NT2/D1 (cell line): Measurements from ENCODE around the gene HNRNPM.

Experiments used
- DNase-seq: peaks from one replicate; pipeline ENCODE4 v3.0.0-alpha.2; 2011; ENCODE audit warnings: low read depth, low spot score
- H3K27me3 ChIP-seq: 2 replicates; pipeline ENCODE4 v1.6.0; 2011; ENCODE audit warnings: mild to moderate bottlenecking; ENCODE audit not compliant: insufficient read length, insufficient read depth
- H3K36me3 ChIP-seq: 2 replicates; pipeline ENCODE4 v1.6.1; 2011; ENCODE audit warnings: mild to moderate bottlenecking, low read length, mixed read lengths; ENCODE audit not compliant: insufficient read depth, insufficient read length
- H3K4me1 ChIP-seq: 2 replicates; pipeline ENCODE4 v1.5.1; 2011; ENCODE audit not compliant: insufficient read depth, insufficient read length
- H3K4me3 ChIP-seq: 2 replicates; pipeline ENCODE4 v1.5.1; 2011; ENCODE audit warnings: low read depth; ENCODE audit not compliant: insufficient read length
- H3K9ac ChIP-seq: 2 replicates; pipeline ENCODE4 v1.6.0; 2011; ENCODE audit warnings: low read depth; ENCODE audit not compliant: insufficient read length
- H3K9me3 ChIP-seq: 2 replicates; pipeline ENCODE4 v1.5.1; 2011; ENCODE audit warnings: mild to moderate bottlenecking, low read length; ENCODE audit not compliant: insufficient read depth
- SUZ12 ChIP-seq: IDR thresholded peaks from 2 replicates; pipeline ENCODE4 v1.6.1; 2011; ENCODE audit not compliant: insufficient read length, insufficient read depth; ENCODE audit errors: extremely low read depth
- YY1 ChIP-seq: IDR thresholded peaks from 2 replicates; pipeline ENCODE4 v1.6.1; 2011; ENCODE audit not compliant: insufficient read length, insufficient read depth
- ZNF274 ChIP-seq: IDR thresholded peaks from 2 replicates; pipeline ENCODE4 v1.6.1; 2011; ENCODE audit warnings: mild to moderate bottlenecking, low read depth, low read length

HNRNPM gene

DNA sequence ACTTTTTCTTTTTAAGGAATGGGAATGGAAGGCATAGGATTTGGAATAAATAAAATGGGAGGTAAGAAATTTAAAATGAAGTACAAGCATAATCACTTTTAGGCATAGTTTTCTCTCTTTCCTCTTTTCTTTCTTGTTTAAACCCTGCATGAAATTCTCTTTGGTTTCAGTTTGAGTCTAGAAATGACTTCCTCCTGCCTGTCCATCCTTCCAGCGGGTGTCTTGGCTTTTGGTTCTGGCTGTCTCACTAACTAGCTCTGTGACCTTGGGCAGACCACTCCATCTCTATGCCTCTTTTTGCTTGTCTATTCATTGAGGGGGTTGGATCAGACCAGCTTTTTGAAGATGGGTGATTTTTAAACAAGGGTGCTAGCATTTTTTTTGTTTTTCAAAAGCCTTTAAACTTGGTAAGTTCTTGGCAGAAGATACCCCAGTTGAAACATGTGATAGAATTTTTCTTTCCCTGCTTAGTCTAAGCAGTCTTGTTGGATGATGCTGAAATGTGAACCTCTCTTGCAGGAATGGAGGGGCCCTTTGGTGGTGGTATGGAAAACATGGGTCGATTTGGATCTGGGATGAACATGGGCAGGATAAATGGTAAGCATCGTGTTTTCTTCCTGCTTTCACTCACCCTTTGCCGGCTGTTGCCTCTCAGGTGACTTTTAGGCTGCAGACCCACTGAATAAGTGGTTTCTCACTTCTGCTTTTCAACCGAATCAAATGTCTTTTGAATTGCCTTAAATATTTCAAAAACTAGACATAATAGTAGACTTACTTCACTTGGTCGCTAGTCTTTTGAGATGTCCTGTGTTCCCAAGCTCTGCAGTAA is 29.1 kb downstream of the HNRNPM start:
- Histone ChIP-seq H3K36me3 (peaks cover 97% of the 10 kb centered on the region), H3K27me3 (no peaks in the 10 kb centered on the region), H3K4me3 (no peak overlapping the region), H3K4me1 (peaks cover 4% of the 10 kb centered on the region), H3K9ac (no peak overlapping the region), H3K9me3 (no peaks in the 10 kb centered on the region)
- DNase-seq = no peak
- no peak for TF ChIP-seq SUZ12
- no peak for TF ChIP-seq YY1
- no peak for TF ChIP-seq ZNF274

DNA sequence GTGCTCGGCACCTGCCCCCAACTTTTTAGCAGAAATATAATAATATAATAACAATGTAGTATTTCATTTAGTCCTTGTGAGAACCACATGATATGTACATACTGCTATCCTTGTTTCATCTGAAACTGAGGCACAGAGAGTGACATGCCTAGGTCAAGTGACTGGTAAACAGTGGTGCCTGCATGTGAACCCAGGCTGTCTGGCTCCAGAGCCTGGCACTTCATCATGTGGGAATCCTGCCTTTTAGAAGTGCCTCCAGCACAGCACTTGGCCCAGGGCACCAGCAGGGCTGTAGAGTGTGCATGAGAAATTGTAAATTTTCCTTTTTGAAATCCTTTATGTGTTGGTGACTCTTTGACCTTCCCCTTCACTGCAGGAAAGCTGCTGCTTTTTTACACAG is 30.2 kb downstream of the HNRNPM start:
- no peak for DNase-seq
- Histone ChIP-seq H3K27me3 (no peaks in the 10 kb centered on the region), H3K9me3 (no peaks in the 10 kb centered on the region), H3K4me1 (no peaks in the 10 kb centered on the region), H3K9ac (no peak overlapping the region), H3K36me3 (peaks cover 92% of the 10 kb centered on the region), H3K4me3 (no peak overlapping the region)
- TF ChIP-seq ZNF274 (no peak), SUZ12 (no peak), YY1 (no peak)

DNA sequence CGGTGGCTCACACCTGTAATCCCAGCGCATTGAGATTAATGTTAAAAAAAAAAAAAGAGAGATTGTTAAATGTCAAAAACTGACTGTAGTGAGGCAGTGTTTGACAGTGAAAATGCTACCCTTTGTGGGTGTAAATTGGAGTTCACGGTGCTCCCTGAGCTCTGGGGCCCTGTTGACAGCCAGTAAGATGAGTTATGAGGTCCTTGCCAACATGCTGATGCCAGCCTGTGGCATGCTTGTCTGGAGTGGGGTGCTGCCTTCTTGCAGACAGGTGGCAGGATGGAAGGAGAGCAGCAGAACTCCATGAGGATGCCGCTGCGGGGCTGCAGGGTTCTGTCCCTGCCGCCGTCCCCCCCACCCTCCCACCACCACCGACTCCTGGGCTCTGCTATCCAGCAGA is 31.7 kb downstream of the HNRNPM start:
- no peak for DNase-seq
- TF ChIP-seq SUZ12 (no peak), ZNF274 (no peak), YY1 (no peak)
- Histone ChIP-seq H3K4me3 (no peak overlapping the region), H3K9me3 (no peaks in the 10 kb centered on the region), H3K9ac (no peak overlapping the region), H3K4me1 (no peaks in the 10 kb centered on the region), H3K27me3 (no peaks in the 10 kb centered on the region), H3K36me3 (peaks cover 89% of the 10 kb centered on the region)

DNA sequence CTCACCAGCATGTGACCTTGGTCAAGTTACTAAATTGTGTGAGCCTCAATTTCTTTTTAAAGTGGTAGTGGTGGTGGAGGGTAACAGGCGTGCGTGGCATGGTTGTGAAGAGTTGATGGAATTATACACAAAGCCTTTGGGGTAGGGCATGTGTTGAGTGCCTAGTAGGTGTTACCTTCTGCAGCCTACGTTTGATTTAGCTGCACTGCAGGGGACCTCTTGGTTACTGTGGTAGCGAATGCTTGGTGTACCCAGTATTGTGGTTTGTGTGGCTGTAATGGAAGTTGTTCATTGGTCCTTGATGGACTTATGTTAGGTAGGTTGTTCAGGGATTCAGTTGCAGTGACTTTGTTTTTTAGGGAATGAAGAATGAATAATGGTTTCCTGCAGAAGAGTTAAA is 33.1 kb downstream of the HNRNPM start:
- no peaks in the 10 kb centered on the region for H3K27me3 ChIP-seq
- no peak overlapping the region for H3K4me3 ChIP-seq
- TF ChIP-seq ZNF274 (no peak), YY1 (no peak), SUZ12 (no peak)
- no peak for DNase-seq
- no peaks in the 10 kb centered on the region for H3K4me1 ChIP-seq
- H3K9me3 ChIP-seq = no peaks in the 10 kb centered on the region
- peaks cover 89% of the 10 kb centered on the region for H3K36me3 ChIP-seq
- no peak overlapping the region for H3K9ac ChIP-seq

DNA sequence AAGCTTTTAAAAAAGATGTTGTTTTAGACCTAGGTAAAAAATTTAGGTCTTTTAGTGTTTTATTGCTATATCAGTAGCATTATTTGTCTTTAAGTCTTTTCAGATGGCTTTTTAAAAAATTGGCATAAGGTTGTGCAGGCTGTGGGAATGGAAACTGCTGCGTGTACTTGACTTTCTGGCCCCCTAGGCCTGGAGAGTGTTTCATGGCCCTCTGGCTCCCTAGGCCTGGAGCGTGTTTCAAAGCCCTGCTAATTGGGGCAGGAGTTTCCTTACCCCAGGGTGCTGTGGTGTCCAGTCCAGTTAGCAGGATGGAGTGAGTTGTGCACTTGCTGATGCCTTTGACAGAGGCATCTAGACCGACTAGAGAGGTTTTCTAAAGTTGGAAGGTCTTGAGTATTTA is 33.8 kb downstream of the HNRNPM start:
- DNase-seq = no peak
- Histone ChIP-seq H3K9ac (no peak overlapping the region), H3K4me3 (no peak overlapping the region), H3K36me3 (peaks cover 89% of the 10 kb centered on the region), H3K27me3 (no peaks in the 10 kb centered on the region), H3K4me1 (no peaks in the 10 kb centered on the region), H3K9me3 (no peaks in the 10 kb centered on the region)
- TF ChIP-seq YY1 (no peak), SUZ12 (no peak), ZNF274 (no peak)

DNA sequence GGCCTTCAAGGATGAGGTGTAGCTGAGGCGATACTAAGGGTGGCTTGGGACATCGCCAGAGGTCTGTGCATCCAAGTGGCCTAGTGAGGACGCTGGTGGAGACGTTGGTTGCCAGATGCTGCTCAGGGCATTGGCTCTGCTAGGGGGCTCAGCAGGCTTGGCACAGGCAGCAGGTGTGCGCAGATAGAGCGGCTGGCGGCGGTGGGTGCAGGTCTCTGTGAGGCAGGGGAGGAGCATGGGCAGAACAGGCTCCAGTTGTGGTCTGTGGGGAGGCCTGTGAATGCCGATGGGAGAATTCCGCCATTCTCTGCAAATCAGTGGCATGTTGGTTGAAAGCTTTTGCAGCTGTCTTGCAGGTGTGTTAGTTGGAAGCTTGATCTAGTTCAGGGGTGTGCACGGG is 36.4 kb downstream of the HNRNPM start:
- H3K4me1 ChIP-seq = peaks cover 6% of the 10 kb centered on the region
- no peak for TF ChIP-seq YY1
- no peak for TF ChIP-seq SUZ12
- no peak for TF ChIP-seq ZNF274
- H3K9me3 ChIP-seq = no peaks in the 10 kb centered on the region
- DNase-seq = no peak
- H3K36me3 ChIP-seq = peaks cover 89% of the 10 kb centered on the region
- H3K9ac ChIP-seq = no peak overlapping the region
- no peak overlapping the region for H3K4me3 ChIP-seq
- no peaks in the 10 kb centered on the region for H3K27me3 ChIP-seq

DNA sequence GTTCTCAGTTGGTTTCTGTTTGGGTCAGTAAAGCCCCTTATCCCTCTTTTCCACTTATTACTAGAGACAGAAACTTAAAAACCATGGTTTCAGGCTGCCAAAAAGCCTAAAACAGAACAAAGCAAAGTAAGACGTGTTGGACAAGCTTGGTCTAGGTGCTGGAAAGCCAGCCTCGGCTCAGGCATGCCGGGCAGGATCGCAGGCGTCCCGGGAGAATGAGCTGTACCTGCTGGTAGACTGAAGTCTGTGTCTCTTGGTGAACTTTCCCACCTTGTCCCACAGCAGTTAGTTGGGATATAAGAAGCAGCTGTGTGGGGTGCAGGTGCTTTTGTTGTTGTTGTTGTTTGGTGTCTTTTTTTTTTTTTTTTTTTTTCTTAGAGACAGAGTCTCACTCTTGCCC is 36.8 kb downstream of the HNRNPM start:
- no peak for TF ChIP-seq YY1
- no peak for TF ChIP-seq ZNF274
- no peaks in the 10 kb centered on the region for H3K27me3 ChIP-seq
- no peak for DNase-seq
- no peaks in the 10 kb centered on the region for H3K9me3 ChIP-seq
- no peak overlapping the region for H3K4me3 ChIP-seq
- peaks cover 7% of the 10 kb centered on the region for H3K4me1 ChIP-seq
- H3K36me3 ChIP-seq = peaks cover 89% of the 10 kb centered on the region
- H3K9ac ChIP-seq = no peak overlapping the region
